ENCODE data around the gene DOCK6.

DNA sequence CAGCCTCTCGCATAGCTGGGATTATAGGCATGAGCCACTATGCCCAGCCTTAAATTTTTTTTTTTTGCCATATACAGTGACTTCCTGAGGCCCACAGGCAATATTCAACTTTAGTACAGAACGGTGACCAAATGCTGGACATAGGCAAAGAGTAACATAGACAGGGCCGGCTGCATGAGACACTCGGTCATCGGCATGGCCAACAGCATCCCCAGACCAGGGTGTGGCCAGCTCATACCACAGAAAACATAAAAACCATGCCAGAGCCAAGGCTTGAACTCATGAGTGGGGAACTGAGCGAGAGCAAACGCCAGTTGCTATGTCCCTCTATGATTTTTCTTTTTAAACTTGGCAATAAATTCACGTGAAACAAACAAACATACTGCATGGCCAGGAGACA is 82.0 kb downstream of the DOCK6 start:
- no peak for TF ChIP-seq BHLHE40 (IDR thresholded peaks at IDR 0.05; ENCODE audit: borderline replicate concordance)
- TF ChIP-seq, protein P1, sequence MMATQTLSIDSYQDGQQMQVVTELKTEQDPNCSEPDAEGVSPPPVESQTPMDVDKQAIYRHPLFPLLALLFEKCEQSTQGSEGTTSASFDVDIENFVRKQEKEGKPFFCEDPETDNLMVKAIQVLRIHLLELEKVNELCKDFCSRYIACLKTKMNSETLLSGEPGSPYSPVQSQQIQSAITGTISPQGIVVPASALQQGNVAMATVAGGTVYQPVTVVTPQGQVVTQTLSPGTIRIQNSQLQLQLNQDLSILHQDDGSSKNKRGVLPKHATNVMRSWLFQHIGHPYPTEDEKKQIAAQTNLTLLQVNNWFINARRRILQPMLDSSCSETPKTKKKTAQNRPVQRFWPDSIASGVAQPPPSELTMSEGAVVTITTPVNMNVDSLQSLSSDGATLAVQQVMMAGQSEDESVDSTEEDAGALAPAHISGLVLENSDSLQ (IDR thresholded peaks at IDR 0.05), result no peak

All from HEK293T (cell line).